Ectodermal cell (in vitro differentiated cells): Measurements from ENCODE around the gene COL9A3.

Experiments used
- H3K27ac ChIP-seq: 2 replicates; pipeline ENCODE4 v1.7.0; 2013; ENCODE audit warnings: mild to moderate bottlenecking, low read depth, low read length; ENCODE audit not compliant: insufficient read depth, poor library complexity, severe bottlenecking
- H3K27me3 ChIP-seq: 2 replicates; pipeline ENCODE4 v1.7.0; 2013; ENCODE audit warnings: mild to moderate bottlenecking, low read length; ENCODE audit not compliant: insufficient read depth, control insufficient read depth, poor library complexity, severe bottlenecking
- H3K36me3 ChIP-seq: one replicate; pipeline ENCODE4 v1.7.0; 2013; ENCODE audit warnings: low read length; ENCODE audit not compliant: control insufficient read depth, insufficient read depth
- H3K4me1 ChIP-seq: one replicate; pipeline ENCODE4 v1.7.0; 2013; ENCODE audit warnings: low read length; ENCODE audit not compliant: control insufficient read depth, insufficient read depth
- H3K4me3 ChIP-seq: 2 replicates; pipeline ENCODE4 v1.7.0; 2013; ENCODE audit warnings: low read depth, low read length, control low read depth; ENCODE audit not compliant: insufficient read depth
- H3K9me3 ChIP-seq: 2 replicates; pipeline ENCODE4 v1.7.0; 2013; ENCODE audit warnings: mild to moderate bottlenecking, low read length, moderate library complexity; ENCODE audit not compliant: control insufficient read depth
- WGBS, 2 experiments: methylation state at CpG; one replicate each; pipeline ENCODE4 v1.1.7; 2013; ENCODE audit warnings: missing lambda C conversion rate in 2 of 2; 5-methylcytosine and 5-hydroxymethylcytosine counted together

Gene COL9A3

GRCh38 chr20:62790075-62790474, 26.8 kb upstream of the COL9A3 start:
- 94% methylated on average over 12 of the region's 12 CpGs for WGBS, 2 experiments
- Histone ChIP-seq H3K36me3 (no peaks in the 10 kb centered on the region), H3K9me3 (no peaks in the 10 kb centered on the region), H3K27ac (no peak overlapping the region), H3K4me3 (no peak overlapping the region), H3K4me1 (peaks cover 10% of the 10 kb centered on the region), H3K27me3 (peaks cover 23% of the 10 kb centered on the region)

- no peak overlapping the region for H3K4me3 ChIP-seq
- WGBS, 2 experiments: 30 to 34% methylated on average over 23 of the region's 23 CpGs
- no peak overlapping the region for H3K27ac ChIP-seq
- no peaks in the 10 kb centered on the region for H3K36me3 ChIP-seq
- H3K27me3 ChIP-seq: peaks cover 35% of the 10 kb centered on the region
- H3K9me3 ChIP-seq: no peaks in the 10 kb centered on the region
- peaks cover 5% of the 10 kb centered on the region for H3K4me1 ChIP-seq
These were observed 25.3 kb upstream of the COL9A3 start for GRCh38 chr20:62791301-62792181.

- WGBS, 2 experiments: 86 to 91% methylated on average over 9 of the region's 9 CpGs
- H3K36me3 ChIP-seq: no peaks in the 10 kb centered on the region
- H3K27ac ChIP-seq: no peak overlapping the region
- peaks cover 35% of the 10 kb centered on the region for H3K27me3 ChIP-seq
- no peak overlapping the region for H3K4me3 ChIP-seq
- H3K9me3 ChIP-seq: no peaks in the 10 kb centered on the region
- H3K4me1 ChIP-seq: peaks cover 11% of the 10 kb centered on the region
These were observed 24.5 kb upstream of the COL9A3 start for GRCh38 chr20:62792182-62792939.

- no peak overlapping the region for H3K27ac ChIP-seq
- H3K36me3 ChIP-seq: peaks cover 3% of the 10 kb centered on the region
- H3K27me3 ChIP-seq: peaks cover 35% of the 10 kb centered on the region
- 82 to 83% methylated on average over 22 of the region's 22 CpGs for WGBS, 2 experiments
- no peaks in the 10 kb centered on the region for H3K9me3 ChIP-seq
- H3K4me3 ChIP-seq: no peak overlapping the region
- H3K4me1 ChIP-seq: peaks cover 11% of the 10 kb centered on the region
These were observed 23.7 kb upstream of the COL9A3 start for GRCh38 chr20:62792940-62793756.

- peaks cover 11% of the 10 kb centered on the region for H3K4me1 ChIP-seq
- no peak overlapping the region for H3K27ac ChIP-seq
- WGBS, 2 experiments: 63 to 70% methylated on average over 7 of the region's 7 CpGs
- peaks cover 8% of the 10 kb centered on the region for H3K36me3 ChIP-seq
- H3K4me3 ChIP-seq: peak overlapping the region; percentile 18
- H3K27me3 ChIP-seq: peaks cover 35% of the 10 kb centered on the region
- no peaks in the 10 kb centered on the region for H3K9me3 ChIP-seq
These were observed 23.2 kb upstream of the COL9A3 start for GRCh38 chr20:62793757-62794006.

GRCh38 chr20:62794007-62794724, 22.7 kb upstream of the COL9A3 start:
- 3 to 4% methylated on average over 69 of the region's 69 CpGs for WGBS, 2 experiments
- H3K9me3 ChIP-seq: no peaks in the 10 kb centered on the region
- H3K36me3 ChIP-seq: peaks cover 13% of the 10 kb centered on the region
- H3K4me1 ChIP-seq: peaks cover 11% of the 10 kb centered on the region
- peaks cover 35% of the 10 kb centered on the region for H3K27me3 ChIP-seq
- peak overlapping the region; percentile 21 for H3K4me3 ChIP-seq
- no peak overlapping the region for H3K27ac ChIP-seq

GRCh38 chr20:62795023-62795761, 21.7 kb upstream of the COL9A3 start:
- H3K27me3 ChIP-seq: peaks cover 35% of the 10 kb centered on the region
- H3K9me3 ChIP-seq: no peaks in the 10 kb centered on the region
- WGBS, 2 experiments: 1 to 2% methylated on average over 68 of the region's 68 CpGs
- peaks cover 11% of the 10 kb centered on the region for H3K4me1 ChIP-seq
- peaks cover 20% of the 10 kb centered on the region for H3K36me3 ChIP-seq
- peak overlapping the region; percentile 37 for H3K4me3 ChIP-seq
- H3K27ac ChIP-seq: no peak overlapping the region

GRCh38 chr20:62796699-62797491, 20.0 kb upstream of the COL9A3 start:
- peaks cover 11% of the 10 kb centered on the region for H3K4me1 ChIP-seq
- H3K27me3 ChIP-seq: peaks cover 35% of the 10 kb centered on the region
- H3K9me3 ChIP-seq: no peaks in the 10 kb centered on the region
- no peak overlapping the region for H3K27ac ChIP-seq
- peaks cover 20% of the 10 kb centered on the region for H3K36me3 ChIP-seq
- peak overlapping the region; percentile 62 for H3K4me3 ChIP-seq
- 26 to 27% methylated on average over 40 of the region's 53 CpGs for WGBS, 2 experiments
